Activated CD4-positive, alpha-beta T cell treated with anti-CD3 and anti-CD28 coated beads, Interleukin-2, amount 50 U/mL, for 48 hours (primary cell): ENCODE data around the gene TSPEAR.
"Not testable (repeated sequence)": the region's sequence is repeated elsewhere in the genome, so short reads cannot be mapped to it uniquely, and the experiment has no call there.

Experiments
- DNase-seq, 2 experiments: peaks; one replicate each; pipeline ENCODE4 v3.0.0-alpha.2; 2020

TSPEAR gene

DNA sequence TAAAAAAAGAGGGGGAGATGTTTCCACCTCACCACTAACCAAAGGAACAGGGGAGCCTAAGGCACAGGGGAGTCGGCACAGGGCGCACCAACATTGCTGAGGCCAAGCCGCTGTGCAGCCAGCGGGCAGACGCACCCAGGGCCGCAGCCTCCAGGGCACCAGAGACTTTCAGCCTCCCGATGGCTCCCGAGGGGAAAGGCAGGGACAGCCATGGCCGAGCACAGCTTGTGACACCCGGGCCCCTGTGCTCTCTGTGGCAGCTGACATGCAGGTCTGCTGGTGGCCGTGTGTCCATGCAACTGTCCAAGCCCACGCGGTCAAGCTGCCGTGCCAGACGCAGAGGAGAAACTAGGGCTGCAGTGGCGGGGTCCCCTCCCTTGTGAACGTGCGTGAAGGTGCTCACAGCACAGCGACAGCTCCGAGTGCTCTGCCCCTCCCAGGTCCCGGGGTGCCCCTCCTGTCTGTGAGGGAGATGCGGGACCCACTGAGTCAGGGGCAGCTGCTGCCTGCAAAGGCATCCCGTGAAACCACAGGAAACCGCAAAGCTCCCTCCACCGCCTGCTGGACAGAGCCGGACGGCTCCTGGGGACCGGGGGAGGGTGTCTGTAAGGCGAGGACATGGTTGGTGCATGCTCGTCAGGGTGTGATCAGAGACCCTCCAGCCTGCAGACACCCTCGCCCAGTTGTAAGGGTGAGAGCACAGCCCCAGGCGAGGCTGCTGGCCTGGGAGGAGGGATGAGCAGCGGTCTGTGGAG, 62.6 kb downstream of the TSPEAR start:
- DNase-seq = no peak

DNA sequence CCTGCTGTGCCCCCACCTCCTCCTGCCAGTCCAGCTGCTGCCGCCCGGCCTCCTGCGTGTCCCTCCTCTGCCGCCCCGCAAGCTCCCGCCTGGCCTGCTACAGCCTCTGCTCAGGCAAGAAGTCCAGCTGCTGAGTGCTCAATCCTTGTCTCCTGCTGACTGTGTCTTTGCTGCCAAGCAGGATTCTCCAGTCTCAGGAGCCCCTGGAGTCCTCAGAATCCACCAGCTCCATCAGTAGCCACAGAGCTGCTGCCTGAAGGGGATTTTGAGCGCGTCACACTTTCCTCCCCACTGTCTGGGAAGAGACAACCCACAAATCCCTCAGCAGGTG, 64.2 kb downstream of the TSPEAR start:
- DNase-seq = no peak

DNA sequence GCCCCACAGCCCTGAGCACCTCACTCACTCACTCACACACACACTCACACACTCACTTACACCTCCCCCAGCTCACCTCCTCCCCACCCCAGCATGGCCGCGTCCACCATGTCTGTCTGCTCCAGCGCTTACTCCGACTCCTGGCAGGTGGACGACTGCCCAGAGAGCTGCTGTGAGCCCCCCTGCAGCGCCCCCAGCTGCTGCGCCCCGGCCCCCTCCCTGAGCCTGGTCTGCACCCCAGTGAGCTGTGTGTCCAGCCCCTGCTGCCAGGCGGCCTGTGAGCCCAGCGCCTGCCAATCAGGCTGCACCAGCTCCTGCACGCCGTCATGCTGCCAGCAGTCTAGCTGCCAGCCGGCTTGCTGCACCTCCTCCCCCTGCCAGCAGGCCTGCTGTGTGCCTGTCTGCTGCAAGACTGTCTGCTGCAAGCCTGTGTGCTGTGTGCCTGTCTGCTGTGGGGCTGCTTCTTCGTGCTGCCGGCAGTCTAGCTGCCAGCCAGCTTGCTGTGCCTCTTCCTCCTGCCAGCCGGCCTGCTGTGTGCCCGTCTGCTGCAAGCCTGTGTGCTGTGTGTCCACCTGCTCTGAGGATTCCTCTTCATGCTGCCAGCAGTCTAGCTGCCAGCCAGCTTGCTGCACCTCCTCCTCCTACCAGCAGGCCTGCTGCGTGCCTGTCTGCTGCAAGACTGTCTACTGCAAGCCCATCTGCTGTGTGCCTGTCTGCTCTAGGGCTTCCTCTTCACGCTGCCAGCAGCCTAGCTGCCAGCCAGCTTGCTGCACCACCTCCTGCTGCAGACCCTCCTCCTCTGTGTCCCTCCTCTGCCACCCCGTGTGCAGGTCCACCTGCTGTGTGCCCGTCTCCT, 64.8 kb downstream of the TSPEAR start, which contains the start of gene KRTAP10-11:
KRTAP10-11 (plus strand) TSS at position 49 of the 856 bp plus-strand sequence; CDS start at position 94, 45 bp downstream.
- DNase-seq = not testable (repeated sequence)

DNA sequence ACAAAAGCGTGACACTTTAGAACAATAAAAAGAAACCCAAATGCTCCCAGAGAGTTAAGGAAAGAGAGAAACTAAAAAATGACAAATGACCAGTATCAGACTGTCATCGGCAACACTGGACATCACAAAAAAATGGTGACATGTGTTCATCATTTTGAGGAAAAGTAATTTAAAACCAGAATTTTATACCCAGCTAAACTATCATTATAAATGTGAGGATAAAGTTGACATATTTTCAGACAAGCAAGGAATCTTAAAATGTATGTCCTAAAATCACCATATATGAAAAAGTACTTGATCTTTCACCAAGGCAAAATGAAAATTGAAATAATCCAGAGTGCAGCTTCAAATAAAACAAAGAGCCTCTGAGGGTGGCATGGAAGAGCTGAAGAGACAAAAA, 66.5 kb downstream of the TSPEAR start:
- DNase-seq = no peak

DNA sequence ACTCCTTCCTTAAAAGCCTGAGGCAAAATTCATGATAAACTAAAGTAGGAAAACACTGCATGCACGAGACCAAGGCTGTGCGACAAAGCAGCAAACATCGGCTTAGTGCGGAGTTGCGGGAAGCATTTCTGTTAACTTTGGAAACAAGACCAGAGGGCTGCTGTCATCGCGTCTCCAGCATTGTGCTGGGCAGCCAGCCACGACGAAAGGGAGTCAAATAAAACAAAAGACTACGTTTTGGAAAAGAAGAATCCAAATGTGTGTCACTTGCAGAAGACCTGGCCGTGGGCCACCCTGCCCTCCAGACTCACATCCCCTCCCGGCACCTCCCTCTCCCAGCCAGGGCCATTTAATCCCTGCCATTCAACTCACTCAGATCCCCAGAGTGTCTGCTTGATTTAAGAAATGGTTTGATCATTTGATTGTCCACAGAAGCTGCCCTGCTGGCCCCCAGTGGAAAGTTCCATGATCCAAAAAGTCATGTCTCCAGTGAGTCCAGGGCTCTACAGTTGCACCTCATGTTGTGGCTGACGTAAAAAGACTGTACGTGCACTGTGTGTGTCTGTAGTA, 67.5 kb downstream of the TSPEAR start:
- DNase-seq = no peak

DNA sequence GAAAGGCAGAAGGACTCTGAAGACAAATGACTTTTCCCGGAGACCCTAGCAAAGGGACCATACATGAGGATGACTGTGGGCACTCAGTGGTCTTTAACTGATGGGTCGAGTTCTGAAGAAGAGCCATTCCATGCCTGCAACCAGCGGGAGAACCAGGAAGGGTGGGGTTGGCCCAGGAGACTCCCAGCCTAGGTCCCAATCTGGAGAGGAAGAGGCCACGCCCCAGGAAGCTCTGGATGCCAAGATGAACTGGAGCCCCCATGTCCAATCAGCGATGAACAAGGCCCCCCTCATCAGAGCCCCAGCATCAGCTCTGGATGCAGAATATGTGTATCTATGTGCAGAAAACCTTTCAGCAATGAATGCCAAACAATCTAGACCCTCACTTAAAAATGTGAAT, 70.6 kb downstream of the TSPEAR start:
- DNase-seq = no peak

DNA sequence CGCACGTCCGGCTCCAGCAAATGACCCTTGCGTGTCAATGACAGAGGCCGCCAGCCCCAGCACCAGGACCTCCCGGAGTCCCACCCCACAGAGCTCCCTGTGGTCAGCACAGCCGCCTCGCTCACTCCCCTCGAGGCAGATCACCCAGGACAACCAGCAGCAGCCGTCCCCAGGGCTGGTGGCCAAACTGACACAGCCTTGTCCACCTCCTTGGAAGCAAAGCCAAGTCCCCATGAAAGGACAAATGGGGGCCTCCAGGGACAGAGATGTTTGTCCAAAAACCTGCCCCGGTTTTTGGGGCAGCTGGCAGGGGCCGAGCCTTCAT, 72.1 kb downstream of the TSPEAR start:
- no peak for DNase-seq

DNA sequence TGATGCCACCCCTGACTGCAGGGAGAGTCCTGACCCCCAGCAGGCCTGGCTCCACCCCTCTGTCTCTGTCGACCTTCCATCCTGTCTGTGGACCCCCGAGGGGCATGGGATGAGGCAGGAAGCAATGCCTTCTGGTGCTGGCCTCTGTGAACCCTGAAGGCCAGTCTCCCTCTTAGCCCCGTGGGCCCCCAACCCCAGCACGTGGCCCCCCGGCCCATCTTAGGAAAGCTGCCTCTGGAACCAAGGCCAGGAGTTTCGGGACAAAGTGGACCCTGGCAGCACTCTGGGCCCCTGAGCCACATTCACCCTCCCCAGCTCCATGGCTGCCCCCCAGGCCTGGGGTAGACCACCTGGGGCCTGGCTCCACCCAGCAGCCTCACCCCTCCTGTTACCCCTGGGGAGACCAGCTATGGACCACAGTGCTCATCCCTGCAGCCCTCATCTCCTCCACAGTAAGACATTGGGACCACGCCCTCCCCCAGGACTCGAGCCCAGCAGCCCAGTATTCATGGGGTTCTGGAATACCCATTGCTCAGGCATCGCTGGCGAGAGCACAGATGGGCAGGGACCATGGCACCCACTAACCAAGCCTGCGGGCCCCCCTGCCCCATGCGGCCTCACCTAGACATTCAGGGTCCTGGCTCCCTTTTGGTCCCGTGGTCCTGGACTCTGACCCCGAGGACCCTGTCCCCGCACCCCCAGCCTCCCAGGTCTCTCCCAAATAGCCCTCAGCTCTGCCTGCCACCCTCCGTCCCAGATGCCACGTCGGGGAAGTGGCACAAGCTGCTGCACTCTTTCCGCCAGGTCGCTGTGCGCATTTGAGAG, 72.7 kb downstream of the TSPEAR start:
- not testable (repeated sequence) for DNase-seq

DNA sequence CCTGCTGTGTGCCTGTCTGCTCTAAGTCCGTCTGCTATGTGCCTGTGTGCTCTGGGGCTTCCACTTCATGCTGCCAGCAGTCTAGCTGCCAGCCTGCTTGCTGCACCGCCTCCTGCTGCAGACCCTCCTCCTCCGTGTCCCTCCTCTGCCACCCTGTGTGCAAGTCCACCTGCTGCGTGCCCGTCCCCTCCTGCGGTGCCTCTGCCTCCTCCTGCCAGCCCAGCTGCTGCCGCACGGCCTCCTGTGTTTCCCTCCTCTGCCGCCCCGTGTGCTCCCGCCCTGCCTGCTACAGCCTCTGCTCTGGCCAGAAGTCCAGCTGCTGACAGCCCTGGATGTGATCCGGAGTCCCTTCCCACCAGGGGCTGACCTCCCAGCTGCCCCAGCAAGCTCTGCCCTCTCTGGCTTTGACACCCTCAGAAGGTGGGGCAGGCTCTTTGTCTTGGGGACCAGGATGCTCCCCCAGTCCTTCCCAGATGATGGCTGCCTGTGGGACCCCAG, 73.5 kb downstream of the TSPEAR start:
- not testable (repeated sequence) for DNase-seq

DNA sequence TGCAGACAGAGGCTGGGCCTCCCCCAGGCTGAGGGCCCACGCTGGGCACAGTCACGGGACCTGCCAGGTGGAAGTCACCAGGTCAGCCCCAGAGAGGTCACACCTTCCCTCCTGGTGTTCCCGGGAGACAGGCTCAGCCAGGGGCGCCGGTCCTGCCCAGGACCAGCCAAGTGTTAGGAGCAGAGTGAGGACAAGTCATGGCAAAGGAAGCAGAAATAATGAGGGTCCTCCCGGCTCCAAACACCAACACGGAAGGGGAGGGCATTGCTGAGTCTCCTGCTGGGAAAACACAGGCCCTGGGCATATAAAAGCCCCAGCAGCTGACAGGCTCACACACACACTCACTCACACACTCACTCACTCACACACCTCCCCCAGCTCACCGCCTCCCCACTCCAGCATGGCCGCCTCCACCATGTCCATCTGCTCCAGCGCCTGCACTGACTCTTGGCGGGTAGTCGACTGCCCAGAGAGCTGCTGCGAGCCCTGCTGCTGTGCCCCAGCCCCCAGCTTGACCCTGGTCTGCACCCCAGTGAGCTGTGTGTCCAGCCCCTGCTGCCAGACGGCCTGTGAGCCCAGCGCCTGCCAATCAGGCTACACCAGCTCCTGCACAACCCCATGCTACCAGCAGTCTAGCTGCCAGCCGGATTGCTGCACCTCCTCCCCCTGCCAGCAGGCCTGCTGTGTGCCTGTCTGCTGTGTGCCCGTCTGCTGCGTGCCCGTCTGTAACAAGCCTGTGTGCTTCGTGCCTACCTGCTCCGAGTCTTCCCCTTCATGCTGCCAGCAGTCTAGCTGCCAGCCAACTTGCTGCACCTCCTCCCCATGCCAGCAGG, 74.1 kb downstream of the TSPEAR start, which contains the start of gene KRTAP10-10:
KRTAP10-10 (plus strand) TSS at position 339 of the 833 bp plus-strand sequence; CDS start at position 401, 62 bp downstream.
- DNase-seq = no peak

DNA sequence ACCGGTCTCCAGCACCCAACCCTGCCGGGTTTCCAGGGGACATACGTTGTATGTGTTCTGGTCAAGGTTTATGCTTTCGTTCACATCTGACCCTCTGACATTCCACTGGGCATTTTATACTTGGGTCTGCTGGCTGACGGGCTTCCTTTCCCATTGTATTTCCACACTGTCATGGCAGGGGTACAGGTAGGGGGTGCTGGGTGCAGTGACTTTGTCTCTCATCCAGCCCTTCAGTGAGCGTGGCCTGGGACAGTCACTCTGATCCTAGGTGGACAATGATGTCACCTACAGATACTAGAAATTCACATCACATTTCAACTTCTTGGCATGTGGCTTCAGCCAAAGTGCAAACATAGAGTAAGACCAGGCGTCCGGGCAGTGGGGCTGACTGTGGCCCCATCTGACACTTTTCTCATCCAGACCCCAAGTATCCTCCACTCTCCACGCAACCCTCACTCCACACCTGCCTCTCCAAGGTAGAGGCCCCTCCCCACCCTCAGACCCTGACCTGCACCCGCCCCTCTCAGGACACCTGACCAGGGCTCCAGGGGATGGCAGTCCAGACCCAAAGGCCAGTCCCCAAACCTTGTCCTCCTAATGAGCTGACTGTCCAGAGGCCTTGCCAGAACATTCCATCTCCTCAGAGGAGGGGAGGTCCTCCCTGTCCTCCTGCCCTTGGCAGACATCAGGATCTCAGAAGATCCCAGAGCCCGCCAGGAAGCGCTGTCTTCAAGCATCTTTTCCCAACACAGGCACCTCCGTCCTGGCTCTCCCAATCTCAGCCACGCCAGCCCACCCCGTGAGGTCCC, 75.0 kb downstream of the TSPEAR start:
- no peak for DNase-seq

DNA sequence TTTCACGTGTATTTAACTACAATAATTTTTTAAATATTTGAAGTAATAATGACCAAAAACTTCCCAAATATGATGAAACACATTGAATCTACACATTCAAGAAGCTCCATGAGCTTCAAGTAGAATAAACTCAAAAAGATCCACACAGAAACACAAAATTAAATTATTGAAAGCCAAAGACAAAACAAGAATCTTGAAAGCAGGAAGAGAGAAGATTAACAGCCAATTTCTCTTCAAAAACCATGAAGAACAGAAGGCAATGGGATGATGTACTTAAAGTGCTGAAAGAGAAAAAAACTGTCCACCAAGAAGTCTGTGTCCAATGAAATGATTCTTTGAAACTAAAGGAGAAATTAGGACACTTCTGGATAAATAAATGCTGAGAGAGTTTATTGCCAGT, 79.3 kb downstream of the TSPEAR start:
- DNase-seq = no peak

DNA sequence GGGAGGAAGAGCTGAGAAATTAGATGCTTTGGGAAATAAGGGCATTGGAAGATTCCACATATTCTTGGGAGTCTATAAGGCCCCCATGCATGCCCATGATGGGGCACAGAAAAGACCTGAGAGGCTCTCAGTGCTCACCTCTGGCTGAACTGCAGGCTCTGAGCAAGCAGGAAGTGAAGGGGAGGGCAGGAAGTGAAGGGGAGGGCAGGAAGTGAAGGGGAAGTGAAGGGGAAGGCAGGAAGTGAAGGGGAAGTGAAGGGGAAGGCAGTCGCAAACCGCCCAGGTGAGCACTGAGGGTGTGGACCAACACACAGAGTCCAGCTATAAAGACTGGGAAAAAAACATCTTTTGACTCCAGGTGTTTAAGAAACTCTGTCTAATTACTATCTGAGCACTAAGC, 80.9 kb downstream of the TSPEAR start:
- no peak for DNase-seq

DNA sequence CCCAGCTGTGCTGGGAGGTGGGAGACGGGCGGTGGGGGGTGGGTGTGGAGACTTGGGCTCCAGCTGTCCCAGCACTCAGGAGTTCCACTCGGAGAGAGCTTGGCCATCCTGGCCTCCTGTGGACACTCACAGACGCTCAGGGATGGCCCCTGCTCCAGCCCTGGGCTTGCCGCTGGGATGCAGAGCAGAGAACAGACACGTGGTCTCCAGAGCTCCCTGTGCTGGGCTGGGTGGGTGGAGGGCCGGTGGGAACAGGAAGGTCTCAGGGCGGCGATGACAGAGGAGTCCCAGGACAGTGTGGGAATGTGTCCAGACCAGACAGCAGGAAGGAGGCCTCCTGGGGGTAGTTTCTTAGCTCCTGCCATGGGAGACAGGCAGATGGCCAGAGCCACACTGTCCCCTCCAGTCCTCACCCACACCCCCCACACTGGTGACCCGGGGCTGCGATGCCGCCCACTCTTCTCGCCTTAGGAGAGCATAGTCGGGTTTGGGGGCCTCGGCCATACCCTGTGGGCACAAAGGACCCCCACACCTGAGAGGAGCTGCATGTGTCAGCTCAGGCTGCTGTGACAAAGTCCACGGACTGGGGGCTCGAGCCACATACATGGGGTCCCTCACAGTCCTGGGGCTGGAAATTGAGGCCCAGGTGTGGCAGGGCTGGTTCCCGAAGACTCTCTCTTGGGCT, 82.5 kb downstream of the TSPEAR start:
- no peak for DNase-seq

DNA sequence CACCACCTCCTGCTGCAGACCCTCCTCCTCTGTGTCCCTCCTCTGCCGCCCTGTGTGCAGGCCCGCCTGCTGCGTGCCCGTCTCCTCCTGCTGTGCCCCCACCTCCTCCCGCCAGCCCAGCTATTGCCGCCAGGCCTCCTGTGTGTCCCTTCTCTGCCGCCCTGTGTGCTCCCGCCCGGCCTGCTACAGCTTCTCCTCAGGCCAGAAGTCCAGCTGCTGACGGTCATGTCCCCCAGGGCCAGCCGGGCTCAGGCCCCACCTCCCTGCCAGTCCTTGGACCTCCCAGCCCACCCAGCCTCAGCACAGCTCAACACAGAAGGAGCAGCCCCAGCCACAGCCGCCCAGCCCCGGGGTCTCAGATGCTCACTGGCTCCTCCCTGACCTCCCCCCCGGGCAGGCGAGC, 83.5 kb downstream of the TSPEAR start:
- not testable (repeated sequence) for DNase-seq

DNA sequence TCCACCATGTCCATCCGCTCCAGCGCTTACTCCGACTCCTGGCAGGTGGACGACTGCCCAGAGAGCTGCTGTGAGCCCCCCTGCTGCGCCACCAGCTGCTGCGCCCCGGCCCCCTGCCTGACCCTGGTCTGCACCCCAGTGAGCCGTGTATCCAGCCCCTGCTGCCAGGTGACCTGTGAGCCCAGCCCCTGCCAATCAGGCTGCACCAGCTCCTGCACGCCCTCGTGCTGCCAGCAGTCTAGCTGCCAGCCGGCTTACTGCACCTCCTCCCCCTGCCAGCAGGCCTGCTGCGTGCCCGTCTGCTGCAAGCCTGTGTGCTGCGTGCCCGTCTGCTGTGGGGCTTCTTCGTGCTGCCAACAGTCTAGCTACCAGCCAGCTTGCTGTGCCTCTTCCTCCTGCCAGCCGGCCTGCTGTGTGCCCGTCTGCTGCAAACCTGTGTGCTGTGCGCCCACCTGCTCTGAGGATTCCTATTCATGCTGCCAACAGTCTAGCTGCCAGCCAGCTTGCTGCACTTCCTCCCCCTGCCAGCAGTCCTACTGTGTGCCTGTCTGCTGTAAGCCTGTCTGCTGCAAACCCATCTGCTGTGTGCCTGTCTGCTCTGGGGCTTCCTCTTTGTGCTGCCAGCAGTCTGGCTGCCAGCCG, 84.1 kb downstream of the TSPEAR start:
- not testable (repeated sequence) for DNase-seq

DNA sequence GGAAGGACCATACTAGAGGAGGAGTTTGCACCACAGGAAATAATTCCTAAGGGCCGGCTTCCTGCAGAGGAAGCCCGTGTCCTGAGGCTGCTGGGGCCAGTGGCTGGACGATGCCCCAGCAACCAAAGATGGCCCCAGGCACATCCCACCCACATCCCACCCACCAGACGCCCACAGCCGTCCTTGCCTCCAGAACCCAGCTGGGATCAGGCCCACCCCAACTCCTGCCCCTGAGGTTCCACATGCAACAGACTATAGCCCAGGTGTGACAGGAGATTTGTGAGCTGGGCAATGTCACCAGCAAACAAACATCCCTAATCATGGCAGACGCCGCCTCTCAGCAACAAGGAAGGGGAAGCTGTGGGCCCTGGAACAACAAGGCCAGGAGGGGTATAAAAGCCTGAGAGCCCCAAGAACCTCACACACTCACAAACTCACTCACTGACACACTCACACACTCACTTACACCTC, 84.7 kb downstream of the TSPEAR start, which contains the start of gene KRTAP10-9:
KRTAP10-9 (plus strand) TSS at position 421 of the 471 bp plus-strand sequence. CDS start 79 bp downstream, outside the sequence.
- DNase-seq = no peak

DNA sequence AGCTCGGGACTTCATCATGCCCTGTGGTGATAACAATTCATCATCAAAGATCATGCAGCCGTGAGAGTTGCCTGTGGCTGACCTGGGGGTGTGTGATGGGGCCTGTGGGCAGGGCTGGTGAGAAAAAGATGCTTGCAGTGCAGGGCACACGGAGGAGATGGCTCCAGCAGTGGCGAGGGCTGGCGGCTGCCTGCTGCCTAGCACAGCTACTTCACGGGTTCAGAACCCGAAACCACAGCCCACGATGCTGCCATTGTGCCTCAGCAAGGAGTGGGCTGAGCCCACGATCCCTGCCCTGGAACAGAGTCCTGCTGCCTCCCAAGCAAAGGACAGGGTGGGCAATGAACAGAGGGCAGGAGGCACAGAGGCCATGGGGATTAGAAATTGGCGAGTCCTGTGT, 85.1 kb downstream of the TSPEAR start:
- no peak for DNase-seq

DNA sequence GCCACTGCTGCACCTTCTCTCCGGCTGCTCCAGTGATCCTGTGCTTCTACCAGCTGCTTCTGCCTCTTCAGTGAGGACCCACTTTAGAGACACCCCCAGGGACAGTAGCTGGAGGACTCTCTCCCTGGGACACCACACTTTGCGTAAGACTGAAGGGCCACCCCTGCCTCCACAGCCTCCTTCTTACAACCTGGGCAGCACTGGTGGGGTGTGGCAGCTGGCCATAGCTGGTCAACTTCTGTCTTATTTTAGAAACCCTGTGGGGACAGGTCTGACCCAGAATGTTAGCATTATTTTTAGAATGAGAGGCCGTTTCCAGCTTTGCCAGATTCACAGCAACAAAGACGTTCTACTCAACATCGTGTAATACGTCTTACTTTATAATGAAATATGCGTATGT, 85.6 kb downstream of the TSPEAR start:
- no peak for DNase-seq
